Activated CD4-positive, alpha-beta T cell treated with anti-CD3 and anti-CD28 coated beads, Interleukin-2, amount 50 U/mL, for 1 hour (primary cell): ENCODE measurements around the gene FAM118B.
"Not testable (repeated sequence)": the region's sequence is repeated elsewhere in the genome, so short reads cannot be mapped to it uniquely, and the experiment has no call there.

ENCODE experiments used
- DNase-seq: peaks from one replicate; pipeline ENCODE4 v3.0.0-alpha.2; 2020

Gene FAM118B

DNA sequence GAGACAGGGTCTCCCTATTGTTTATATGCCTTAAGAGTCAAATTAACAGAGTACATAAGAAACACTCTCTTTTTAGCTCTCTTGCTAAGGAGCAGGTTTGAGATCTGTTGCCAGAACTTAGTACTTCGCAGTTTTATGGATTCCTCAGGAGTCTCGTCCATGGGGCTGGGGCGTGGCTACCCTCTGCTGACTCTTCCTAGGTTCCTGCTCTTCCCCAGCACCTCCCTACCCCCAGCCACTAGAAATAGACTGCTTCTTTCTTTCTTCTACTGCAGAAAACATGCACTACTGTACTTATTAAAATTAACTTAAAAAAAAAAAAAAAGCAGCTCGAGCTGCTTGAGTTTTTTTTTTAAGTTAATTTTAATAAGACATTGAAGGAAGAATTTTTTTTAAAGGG is 8.0 kb downstream of the FAM118B start:
- no peak for DNase-seq

DNA sequence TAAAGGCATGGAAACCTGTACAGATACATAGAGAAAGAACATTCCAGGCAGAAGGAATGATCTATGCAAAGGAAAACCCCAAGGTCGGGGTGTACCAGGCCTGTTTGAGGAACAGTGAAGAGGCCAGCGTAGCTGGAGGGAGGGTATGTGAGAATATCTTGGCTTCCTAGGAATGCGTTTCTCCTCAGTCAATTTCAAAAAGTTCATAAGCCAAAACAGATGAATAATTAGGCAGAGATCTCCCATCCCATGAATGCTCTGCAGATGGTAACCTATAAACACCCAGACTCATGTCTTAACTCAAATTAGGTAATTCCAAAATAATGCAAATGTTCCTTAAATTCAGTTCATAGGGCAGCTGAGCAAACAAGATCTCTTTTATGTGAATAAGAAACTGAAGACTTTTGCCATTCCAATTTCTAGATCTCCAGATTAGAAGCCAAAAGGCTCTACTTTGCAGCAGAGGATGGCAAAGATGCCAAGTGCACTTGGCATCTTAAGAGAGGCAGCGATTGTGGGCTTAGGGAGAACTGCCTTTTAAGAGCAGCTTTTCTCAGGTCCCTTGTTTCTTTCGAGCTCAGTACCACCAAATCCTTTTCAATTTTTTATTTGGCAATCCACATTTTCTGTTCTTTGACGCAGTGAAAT is 13.2 kb downstream of the FAM118B start:
- DNase-seq = no peak

DNA sequence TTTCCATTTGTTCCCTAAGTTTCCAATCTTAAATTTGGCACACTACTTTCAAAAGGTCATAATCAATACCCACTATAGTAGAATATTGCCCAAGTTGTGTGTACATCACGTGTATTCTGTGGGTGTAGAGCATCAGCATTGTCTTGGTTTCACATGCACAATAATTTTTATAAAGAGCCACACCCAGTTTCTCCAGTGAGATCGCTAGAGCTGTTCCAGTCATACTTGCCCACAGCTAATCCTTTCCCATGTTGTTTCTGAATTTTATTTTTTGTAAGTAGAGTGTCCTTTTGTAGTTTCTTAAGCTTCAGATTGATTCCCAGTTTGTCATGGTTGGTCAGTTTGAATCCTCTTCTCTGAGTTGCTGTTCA is 13.7 kb downstream of the FAM118B start:
- DNase-seq = no peak

- DNase-seq = no peak
These were observed 14.9 kb downstream of the FAM118B start for GRCh38 chr11:126226334-126227084.

DNA sequence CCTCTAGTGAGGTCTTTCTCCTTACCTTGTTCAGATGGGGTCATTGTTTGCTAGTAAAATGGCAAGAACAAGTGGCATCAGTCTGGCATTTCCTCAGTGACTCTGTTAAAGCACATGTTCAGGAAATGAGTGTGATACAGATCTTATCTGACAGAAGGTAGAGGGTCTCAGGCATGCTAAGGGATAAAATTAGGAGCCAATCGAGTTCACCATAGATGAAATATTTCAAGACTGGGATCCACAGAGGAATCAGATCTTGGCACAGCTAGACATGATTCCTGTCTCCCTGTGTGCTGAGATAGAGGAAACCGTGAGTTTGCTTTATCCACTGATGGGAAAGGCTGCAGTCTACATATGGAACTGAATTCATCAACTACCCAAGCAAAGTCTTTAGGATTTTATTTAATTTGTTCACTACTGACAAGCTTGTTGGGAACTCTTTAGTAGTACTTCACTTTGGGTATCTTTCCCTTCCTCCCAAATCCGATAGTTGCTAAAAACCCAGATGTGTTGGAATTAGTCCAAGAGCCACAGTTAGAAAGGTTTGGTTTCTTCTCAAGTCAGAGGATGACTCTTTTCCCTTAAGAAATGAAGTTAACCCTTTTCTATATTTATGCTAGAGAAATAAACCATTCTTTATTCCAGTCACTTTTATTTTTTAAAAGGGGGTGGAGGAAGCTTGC is 18.4 kb downstream of the FAM118B start:
- no peak for DNase-seq

- no peak for DNase-seq
These were observed 20.3 kb downstream of the FAM118B start for GRCh38 chr11:126231725-126232459.

GRCh38 chr11:126232683-126233082 is 21.1 kb downstream of the FAM118B start:
- DNase-seq = no peak

DNA sequence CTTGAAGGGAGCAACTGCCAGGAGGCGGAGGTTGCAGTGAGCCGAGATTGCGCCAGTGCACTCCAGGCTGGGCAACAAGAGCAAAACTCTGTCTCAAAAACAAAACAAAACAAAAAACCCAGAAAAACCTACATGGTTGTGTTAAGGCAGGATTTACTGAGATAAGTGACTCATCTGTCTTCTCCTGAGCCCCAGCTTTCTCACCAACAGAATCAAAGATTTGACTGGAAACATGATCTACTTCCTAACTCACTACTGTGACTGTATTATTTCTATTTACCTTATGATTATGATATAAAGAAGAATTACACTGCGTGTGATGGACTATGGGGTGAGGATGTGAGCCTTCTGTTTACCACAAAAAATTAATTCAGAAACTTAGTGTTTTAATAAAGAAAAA is 21.8 kb downstream of the FAM118B start:
- DNase-seq = no peak

- no peak for DNase-seq
These were observed 35.1 kb downstream of the FAM118B start for GRCh38 chr11:126246636-126247035.

GRCh38 chr11:126253265-126253664 is 41.7 kb downstream of the FAM118B start:
- DNase-seq = no peak

GRCh38 chr11:126254819-126255218 is 43.2 kb downstream of the FAM118B start:
- no peak for DNase-seq

DNA sequence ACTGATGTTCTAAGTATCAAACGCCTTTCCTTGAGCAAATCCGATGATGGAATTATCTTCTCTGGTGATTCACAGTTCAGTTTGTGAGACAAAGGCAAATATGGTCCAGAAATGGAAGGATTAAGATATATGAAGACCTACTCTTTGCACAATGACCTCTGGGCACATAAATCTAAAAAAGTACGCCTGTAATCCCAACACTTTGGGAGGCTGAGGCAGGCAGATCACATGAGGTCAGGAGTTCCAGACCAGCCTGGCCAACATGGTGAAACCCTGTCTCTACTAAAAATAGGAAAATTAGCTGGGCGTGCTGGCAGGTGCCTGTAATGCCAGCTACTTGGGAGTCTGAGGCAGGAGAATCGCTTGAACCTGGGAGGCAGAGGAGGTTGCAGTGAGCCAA is 43.9 kb downstream of the FAM118B start:
- not testable (repeated sequence) for DNase-seq

DNA sequence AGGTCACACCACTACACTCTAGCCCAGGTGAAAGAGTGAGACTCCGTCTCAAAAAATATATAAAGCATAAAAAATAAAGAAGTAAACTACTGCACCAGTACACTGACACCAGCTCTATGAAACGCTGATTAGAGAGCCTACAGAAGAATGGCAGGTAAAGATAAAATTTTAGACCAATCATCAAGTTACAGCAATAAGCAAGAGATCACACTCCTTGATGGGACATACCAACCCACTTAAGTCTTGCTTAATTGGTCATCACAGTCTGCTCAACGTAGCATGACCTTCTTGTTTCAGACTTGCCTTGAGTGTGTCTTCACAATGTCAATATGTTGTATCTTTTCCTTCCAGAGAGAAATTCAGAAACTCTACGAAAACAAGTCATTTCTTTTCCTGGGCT is 44.6 kb downstream of the FAM118B start:
- DNase-seq = no peak

DNA sequence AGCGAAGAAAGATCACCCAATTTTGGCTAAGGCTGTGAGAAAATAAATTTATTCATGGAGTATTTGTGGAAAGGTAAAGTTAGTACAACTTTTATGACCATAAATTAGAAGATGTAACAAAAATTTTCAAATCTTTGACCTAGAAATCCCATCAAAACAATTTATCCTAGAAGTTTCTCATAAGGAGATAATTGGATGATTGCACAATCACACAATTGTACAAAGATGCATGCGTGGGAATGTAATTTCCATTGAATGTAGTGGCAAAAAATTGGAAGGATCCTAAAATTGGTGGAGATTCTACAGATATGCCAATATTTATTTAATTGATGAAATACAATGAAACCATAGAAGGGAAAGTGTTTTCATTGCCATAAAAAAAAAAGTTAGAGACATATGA is 45.6 kb downstream of the FAM118B start:
- DNase-seq = no peak

GRCh38 chr11:126257764-126258163 is 46.2 kb downstream of the FAM118B start:
- no peak for DNase-seq

- DNase-seq = no peak
These were observed 50.6 kb downstream of the FAM118B start for GRCh38 chr11:126262216-126262615.

- DNase-seq = no peak
These were observed 51.9 kb downstream of the FAM118B start for GRCh38 chr11:126263489-126263888.

GRCh38 chr11:126265811-126266210 is 54.2 kb downstream of the FAM118B start:
- DNase-seq = no peak

GRCh38 chr11:126267650-126268049 is 56.1 kb downstream of the FAM118B start:
- no peak for DNase-seq

DNA sequence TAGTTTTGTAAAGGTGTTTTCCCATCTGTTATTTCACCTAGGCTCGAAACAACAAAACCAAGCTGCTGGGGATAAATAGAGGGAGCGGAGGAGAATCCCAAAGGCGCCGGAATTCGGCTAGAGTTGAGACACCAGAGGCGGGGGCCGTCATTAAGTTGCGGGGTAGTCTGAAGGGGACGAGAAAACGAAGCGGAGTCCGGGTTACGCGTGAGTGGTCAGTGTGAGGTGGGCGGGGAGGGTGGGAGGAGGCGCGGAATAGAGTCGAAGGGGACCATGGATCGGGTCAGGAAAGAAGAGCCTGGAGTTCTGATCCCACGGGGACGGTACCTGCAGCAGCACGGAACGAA is 56.8 kb downstream of the FAM118B start:
- DNase-seq = no peak

- DNase-seq = peak; percentile 100
These were observed 57.4 kb downstream of the FAM118B start, which contains the start of the genes FOXRED1 and SRPRA for GRCh38 chr11:126268708-126269579. FOXRED1 (plus strand) TSS chr11:126269154; CDS start chr11:126269207, 53 bp downstream. SRPRA (minus strand) TSS chr11:126268895; CDS start chr11:126268804, 91 bp downstream.

GRCh38 chr11:126277322-126277721 is 65.7 kb downstream of the FAM118B start:
- DNase-seq = no peak
